PC-9 (cell line): ENCODE results near the gene ARL5A. TPM values are rescaled to one million over a fixed set of nuclear protein-coding genes. Genes with fewer than 3 reads are reported as not detected.

Experiments
- BruUV-seq: library from RNA; stranded (reverse); fragments of 400-500 nt; replicated peaks from 2 replicates; lab custom pipeline; 2021; lab: Mats Ljungman, UMichigan
- CTCF ChIA-PET: fragments of 300-600 bp; sonication (Branson Sonifier 250); formaldehyde crosslinking; loops from one replicate; lab custom pipeline; 2022; ENCODE audit warnings: antibody characterized with exemption; lab: Charles Lee
- POLR2A ChIA-PET: fragments of 300-600 bp; sonication (Branson Sonifier 250); formaldehyde crosslinking; loops from one replicate; lab custom pipeline; 2022; ENCODE audit warnings: antibody characterized with exemption; ENCODE audit not compliant: unreplicated experiment; lab: Charles Lee
- DNase-seq, 2 experiments: peaks; one replicate each; pipeline versions ENCODE4 v3.0.0 to v3.0.0-alpha.2; 2015 to 2022; ENCODE audit warnings: mixed read lengths in 1 of 2
- H2AFZ ChIP-seq: fragments of 200-600 bp; sonication (generic); 2 replicates; pipeline ENCODE4 v1.8.1; 2017; ENCODE audit warnings: antibody characterized with exemption
- H3F3A ChIP-seq: fragments of 200-600 bp; sonication (generic); 2 replicates; pipeline ENCODE4 v1.8.1; 2017; ENCODE audit warnings: antibody characterized with exemption, mild to moderate bottlenecking, low read depth; ENCODE audit not compliant: insufficient read depth
- H3K27ac ChIP-seq: fragments of 200-600 bp; sonication (generic); 2 replicates; pipeline ENCODE4 v1.6.1; 2016; ENCODE audit warnings: mixed run types
- H3K27me3 ChIP-seq: fragments of 200-600 bp; sonication (generic); 2 replicates; pipeline ENCODE4 v1.6.1; 2016; ENCODE audit warnings: low read depth, mixed run types; ENCODE audit not compliant: insufficient read depth
- H3K36me3 ChIP-seq: fragments of 200-600 bp; sonication (generic); 2 replicates; pipeline ENCODE4 v1.6.1; 2016; ENCODE audit warnings: low read depth, mixed run types
- H3K4me1 ChIP-seq: fragments of 200-600 bp; sonication (generic); replicated peaks from 2 replicates; pipeline ENCODE4 v1.6.1; 2016; ENCODE audit warnings: mixed run types; ENCODE audit not compliant: insufficient read depth
- H3K4me2 ChIP-seq: fragments of 200-600 bp; sonication (generic); 2 replicates; pipeline ENCODE4 v1.6.1; 2017; ENCODE audit warnings: mixed run types
- H3K4me3 ChIP-seq: fragments of 200-600 bp; sonication (generic); 2 replicates; pipeline ENCODE4 v1.6.1; 2016; ENCODE audit warnings: mixed run types
- H3K79me2 ChIP-seq: fragments of 200-600 bp; sonication (generic); 2 replicates; pipeline ENCODE4 v1.6.1; 2017; ENCODE audit warnings: low read depth, mixed run types
- H3K9me2 ChIP-seq: fragments of 200-600 bp; sonication (generic); 2 replicates; pipeline ENCODE4 v1.8.1; 2017; ENCODE audit warnings: mild to moderate bottlenecking; ENCODE audit not compliant: insufficient read depth
- H3K9me3 ChIP-seq: fragments of 200-600 bp; sonication (generic); 2 replicates; pipeline ENCODE4 v1.8.1; 2016; ENCODE audit warnings: low read depth; ENCODE audit not compliant: insufficient read depth
- H4K20me1 ChIP-seq: fragments of 200-600 bp; sonication (generic); 2 replicates; pipeline ENCODE4 v1.8.1; 2017; ENCODE audit not compliant: insufficient read depth
- CTCF ChIP-seq: fragments of 200-600 bp; sonication (generic); conservative IDR thresholded peaks from 2 replicates; pipeline ENCODE4 v1.6.1; 2017; ENCODE audit warnings: mixed run types, antibody characterized with exemption, mild to moderate bottlenecking, moderate library complexity
- EZH2 ChIP-seq: fragments of 200-600 bp; sonication (generic); IDR thresholded peaks from 2 replicates; pipeline ENCODE4 v1.8.0; 2017; ENCODE audit warnings: antibody characterized with exemption, low read depth
- intact Hi-C: fragments of 100-400 bp; cut with micrococcal nuclease; formaldehyde crosslinking; loops from one replicate; pipeline ENCODE4 v1.10.0; 2022; ENCODE audit not compliant: unreplicated experiment
- total RNA-seq: library from RNA; stranded (reverse); gene quantifications from 2 replicates; pipeline ENCODE4 v1.2.3, GENCODE V29; 2021

ARL5A gene
- total RNA-seq, 1 experiment from 2014 or later = 36.1 TPM

GRCh38 chr2:151809073-151809383, 19.2 kb downstream of the ARL5A start:
- Histone ChIP-seq H3K4me1 (no peaks in the 10 kb centered on the region), H3K27ac (no peak overlapping the region), H3K36me3 (peaks cover 5% of the 10 kb centered on the region; the same call in 1 of the 2 replicates), H4K20me1 (peaks cover 4% of the 10 kb centered on the region; the same call in 1 of the 2 replicates), H3K9me3 (no peaks in the 10 kb centered on the region), H3K9me2 (no peaks in the 10 kb centered on the region), H3K4me3 (no peak overlapping the region), H3K27me3 (no peaks in the 10 kb centered on the region), H3F3A (no peaks in the 10 kb centered on the region), H3K79me2 (no peaks in the 10 kb centered on the region), H2AFZ (no peak overlapping the region), H3K4me2 (no peak overlapping the region)
- ChIA-PET CTCF (no interaction called here), POLR2A (no interaction called here)
- intact Hi-C loops = no loop called here
- no peak for DNase-seq
- BruUV-seq = no TSS peak
- TF ChIP-seq CTCF (no peak), EZH2 (no peak)

GRCh38 chr2:151808258-151809072, 19.8 kb downstream of the ARL5A start:
- DNase-seq = no peak
- intact Hi-C loops = no loop called here
- CTCF ChIA-PET = no interaction called here

GRCh38 chr2:151805961-151806360, 22.3 kb downstream of the ARL5A start:
- Histone ChIP-seq H3K9me2 (no peaks in the 10 kb centered on the region), H3F3A (no peaks in the 10 kb centered on the region), H2AFZ (no peak overlapping the region), H3K36me3 (0 out of 2 replicates have a peak, but pooled peaks cover 5% of the 10 kb centered on the region), H3K27ac (no peak overlapping the region), H3K4me1 (no peaks in the 10 kb centered on the region), H3K9me3 (no peaks in the 10 kb centered on the region), H3K4me2 (no peak overlapping the region), H3K79me2 (no peaks in the 10 kb centered on the region), H4K20me1 (peaks cover 4% of the 10 kb centered on the region; the same call in 1 of the 2 replicates), H3K27me3 (no peaks in the 10 kb centered on the region), H3K4me3 (no peak overlapping the region)
- intact Hi-C loops = no loop called here
- POLR2A ChIA-PET = no interaction called here
- BruUV-seq = no TSS peak
- DNase-seq = no peak
- no peak for TF ChIP-seq CTCF
- no peak for TF ChIP-seq EZH2
- CTCF ChIA-PET = no interaction called here

More at GRCh38 chr2:151808258-151809072, 19.8 kb downstream of the ARL5A start:
- BruUV-seq = no TSS peak
- no peaks in the 10 kb centered on the region for H3F3A ChIP-seq
- H3K27ac ChIP-seq = no peak overlapping the region
- H3K27me3 ChIP-seq = no peaks in the 10 kb centered on the region
- no peak overlapping the region for H3K4me2 ChIP-seq
- no peak overlapping the region for H2AFZ ChIP-seq
- POLR2A ChIA-PET = no interaction called here
- no peaks in the 10 kb centered on the region for H3K4me1 ChIP-seq
- TF ChIP-seq EZH2 = no peak
- TF ChIP-seq CTCF = peak; percentile 65
- peaks cover 4% of the 10 kb centered on the region; the same call in 1 of the 2 replicates for H4K20me1 ChIP-seq
- H3K79me2 ChIP-seq = no peaks in the 10 kb centered on the region
- no peaks in the 10 kb centered on the region for H3K9me2 ChIP-seq
- H3K36me3 ChIP-seq = peaks cover 5% of the 10 kb centered on the region; the same call in 1 of the 2 replicates
- H3K4me3 ChIP-seq = no peak overlapping the region
- no peaks in the 10 kb centered on the region for H3K9me3 ChIP-seq
